ELF-1 (cell line): Measurements from ENCODE around the gene HOXC5.

ENCODE experiments used
- DNase-seq: peaks from one replicate; pipeline ENCODE4 v3.0.0-alpha.2; 2016; ENCODE audit warnings: low read depth, low spot score

HOXC5 gene

DNA sequence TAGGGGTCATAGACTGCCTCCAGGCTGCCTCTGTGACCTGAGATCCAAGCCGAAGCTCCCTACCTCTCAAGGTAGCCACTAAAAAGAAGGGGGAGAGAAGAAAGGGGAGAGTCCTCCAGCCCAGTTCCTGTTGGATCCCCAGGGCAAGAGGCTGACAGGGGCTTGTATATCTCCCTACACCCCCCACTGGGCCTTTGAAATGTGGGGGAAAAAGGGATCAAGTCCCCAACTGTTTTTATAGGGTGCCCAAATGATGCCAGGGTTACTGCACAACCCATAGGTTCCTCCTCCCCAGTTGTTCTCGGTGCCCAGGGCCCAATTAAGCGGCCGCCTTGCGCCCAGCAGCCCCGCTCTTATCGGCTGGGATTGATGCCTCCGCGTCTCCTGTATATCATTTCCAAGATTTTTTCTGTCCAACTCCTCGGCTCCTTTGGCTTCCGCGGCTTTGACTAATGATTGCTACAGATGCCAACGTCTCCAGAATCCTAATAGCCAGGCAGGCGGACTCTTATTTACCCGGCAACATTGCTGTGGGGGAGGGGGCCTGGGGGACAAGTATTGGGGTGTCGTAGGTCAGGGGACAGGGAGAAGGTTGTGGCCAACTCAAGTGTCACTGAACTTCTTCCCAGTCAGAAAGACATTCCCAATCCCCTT is 13.1 kb downstream of the HOXC5 start:
- no peak for DNase-seq

DNA sequence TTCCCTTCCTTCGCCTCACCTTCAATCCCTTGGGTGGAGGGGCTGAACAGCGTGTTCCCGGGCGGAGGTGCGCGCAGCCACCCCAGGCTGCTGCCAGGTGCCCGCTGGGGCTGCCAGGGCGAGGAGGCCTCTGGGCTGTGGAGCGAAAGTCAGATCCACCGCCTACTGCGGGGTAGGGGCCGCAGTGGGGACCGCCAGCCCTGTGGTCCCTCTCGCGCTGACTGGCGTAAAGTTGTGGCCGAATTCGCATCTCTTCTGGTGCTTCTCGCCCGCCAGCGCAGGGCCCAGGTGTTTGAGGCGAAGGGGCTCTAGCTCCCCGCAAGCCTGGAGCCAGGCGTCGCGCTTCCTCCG is 13.9 kb downstream of the HOXC5 start:
- DNase-seq: no peak

DNA sequence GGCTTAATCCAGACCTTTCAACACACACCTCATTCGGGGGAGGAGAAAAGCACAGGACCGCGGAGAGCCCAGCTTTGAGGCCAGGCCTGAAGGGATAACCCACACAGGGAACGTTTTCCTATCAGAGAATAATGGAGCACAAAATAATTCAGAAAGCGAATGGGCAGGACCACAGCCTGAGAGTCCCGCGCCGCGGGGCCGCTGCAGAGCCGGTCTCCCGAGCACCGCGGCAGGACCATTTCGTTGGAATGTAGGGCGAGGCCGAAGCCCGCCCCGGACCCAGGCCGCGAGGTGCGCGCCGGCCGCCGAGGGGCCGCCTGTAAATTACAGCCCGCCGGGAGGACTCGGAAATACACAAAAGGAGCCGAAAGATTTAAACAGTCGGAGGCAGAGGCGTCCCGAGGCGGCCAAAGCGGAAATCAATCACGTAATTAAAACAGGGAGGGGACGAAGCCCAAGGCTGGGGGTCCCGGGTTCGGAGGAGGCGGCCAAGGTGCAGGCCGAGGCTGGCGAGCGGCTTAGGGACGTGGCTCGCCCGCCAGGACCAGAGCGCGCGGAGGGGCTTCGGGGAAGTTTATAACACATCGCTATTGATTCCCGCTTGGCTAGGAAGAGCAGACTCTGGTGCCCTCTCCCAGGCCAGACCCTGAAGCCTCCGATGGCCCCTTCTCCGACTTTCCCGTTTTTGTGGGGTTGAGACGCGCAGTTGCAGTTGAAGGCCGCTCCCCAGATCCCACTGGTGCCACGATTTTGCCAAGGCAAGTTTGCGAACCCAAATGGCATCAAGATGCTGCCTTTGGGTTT is 14.5 kb downstream of the HOXC5 start:
- DNase-seq: peak; percentile 82

DNA sequence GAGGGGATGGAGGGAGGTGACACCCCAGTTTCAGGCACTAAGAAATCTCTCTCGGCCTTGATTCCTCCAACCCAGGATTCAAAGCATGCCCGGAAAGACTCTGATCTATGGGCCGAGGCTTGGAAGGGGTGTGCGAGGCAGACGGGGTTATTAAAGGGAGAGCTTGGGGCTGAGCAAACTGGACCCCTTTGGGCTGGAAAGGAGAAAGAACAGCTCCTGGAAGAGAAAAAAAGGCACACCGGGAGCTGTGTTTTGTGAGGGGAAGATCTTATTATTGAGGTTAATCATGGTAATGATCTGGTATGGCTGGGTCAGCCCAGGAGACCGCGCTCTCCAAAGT is 15.1 kb downstream of the HOXC5 start:
- DNase-seq: peak; percentile 43

DNA sequence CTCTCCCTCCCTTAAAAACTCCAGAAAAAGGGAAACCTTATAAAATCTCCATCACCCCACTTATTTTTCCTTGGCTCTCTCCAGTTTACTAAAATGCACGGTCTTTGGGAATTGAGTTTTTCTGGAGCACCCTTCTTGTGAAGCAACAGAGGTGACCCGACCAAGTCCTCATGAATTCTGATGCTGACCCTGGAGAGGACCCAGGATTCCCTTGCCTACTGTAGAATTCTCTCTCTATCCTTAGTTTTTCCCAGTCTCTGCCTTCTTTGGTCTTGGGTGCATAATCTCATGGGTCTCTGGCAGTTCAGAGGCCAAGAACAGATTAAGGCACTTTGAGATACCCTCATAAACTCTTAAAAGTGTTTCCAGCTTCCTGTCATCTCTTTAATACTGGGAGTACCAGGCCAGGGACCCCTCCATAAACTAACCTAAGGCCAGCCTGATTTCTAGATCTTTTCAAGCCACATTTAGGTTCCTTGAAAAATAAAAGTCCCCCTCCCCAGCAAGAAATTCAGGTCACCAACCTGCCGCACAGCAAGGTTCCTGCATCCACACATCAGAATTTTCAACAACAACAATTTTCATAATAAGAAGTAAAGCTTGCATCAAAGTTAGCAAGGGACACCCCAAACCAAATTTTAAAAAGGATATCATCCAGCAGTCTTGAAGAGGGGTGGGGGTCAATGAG is 15.7 kb downstream of the HOXC5 start:
- DNase-seq: no peak

DNA sequence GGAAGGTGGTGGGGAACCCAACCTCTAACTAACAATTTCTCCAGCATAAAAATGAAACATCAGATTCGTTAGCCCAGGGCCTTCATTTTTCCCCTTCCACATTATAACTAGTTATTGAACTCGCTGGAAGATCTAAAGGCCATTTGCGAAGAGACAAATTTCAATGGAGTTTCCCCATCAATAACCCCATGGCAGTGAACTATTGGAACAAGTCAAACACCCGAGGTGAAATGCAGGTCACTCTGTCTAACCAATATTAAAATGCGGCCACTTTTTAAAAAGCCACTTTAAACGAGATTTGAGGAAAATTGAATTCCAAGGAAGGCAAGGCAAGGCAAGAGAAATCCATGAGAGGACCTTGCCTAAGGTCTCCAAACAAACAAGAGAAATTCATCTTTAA is 16.3 kb downstream of the HOXC5 start:
- DNase-seq: no peak

DNA sequence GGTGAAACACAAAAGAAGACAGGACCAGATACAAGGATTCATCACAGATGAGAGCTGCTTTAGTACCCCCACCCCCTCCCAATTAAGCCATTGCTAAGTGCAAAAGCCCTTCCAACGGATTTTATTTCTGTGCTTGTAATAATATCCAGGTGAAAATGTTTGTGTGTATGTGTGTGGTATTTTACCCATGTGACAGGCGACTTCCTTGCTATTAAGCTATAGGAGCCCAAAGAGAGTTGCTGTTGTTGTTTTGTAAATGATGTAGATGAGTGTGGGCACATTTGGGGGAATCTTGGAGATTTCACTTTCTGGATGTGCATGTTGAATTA is 17.6 kb downstream of the HOXC5 start:
- no peak for DNase-seq

DNA sequence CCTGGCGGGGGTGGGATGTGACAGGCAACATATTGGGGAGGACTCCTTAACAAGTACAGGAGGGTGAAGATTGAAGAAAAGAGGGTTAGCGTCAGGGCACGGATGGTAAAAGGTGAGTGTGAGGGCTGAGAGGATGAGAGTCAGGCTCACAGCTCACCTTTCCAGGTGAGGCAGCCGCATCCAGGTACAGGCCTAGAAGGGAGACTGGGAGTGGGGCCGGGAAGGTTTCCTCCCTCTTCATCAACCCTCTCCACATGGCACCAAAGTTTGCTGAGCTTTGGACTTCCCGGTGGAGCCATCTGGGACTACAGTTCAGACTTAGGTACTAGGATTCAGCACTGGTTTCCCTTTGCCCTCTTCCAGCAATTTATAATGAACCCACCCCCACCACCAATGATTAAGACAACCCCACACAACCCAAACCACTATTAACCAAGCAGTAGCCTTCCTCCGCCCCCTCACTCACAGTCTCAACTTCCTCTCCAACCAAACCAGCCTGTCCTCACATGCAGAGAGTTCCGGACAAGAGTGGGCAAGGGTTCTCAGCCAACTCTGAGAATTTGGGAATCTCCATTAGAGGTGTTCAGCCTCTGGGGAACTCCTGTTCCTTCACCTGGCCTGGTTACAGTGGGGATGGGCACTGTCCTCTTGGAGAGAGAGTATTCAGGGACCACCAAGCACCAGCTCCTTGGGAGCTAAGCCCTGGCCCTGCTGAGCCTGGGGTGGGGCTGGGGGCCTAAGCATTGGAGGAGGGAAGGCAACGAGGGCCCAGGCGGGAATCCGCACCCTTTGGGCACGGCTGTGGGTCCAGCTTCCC is 18.4 kb downstream of the HOXC5 start:
- DNase-seq: no peak

DNA sequence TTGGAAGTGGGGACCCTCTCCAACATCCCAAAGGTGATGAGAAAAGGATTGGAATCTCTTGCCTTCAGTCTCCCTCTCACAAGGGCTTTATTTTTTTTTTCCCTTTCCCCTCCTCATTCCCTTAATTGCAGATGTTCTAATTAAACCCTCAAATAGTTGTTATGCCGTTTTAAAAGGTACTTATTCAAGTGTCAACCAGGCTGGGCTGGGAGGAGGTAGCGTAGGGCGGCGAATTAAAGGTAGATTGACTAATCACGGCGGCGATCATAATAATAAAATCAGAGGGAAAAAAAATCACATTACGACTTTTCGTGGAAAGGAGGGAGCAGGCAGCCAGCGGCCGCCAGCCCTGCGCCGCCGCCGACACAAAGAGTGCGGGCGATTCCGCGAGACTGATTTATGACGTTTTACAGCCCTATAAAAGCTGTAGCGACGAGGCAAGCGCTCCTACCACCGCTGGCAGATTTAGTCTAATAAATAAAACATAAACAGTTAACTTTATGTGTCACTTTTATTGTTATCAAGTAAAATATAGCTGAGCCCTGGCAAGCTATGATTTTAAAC is 19.1 kb downstream of the HOXC5 start:
- peak; percentile 60 for DNase-seq

DNA sequence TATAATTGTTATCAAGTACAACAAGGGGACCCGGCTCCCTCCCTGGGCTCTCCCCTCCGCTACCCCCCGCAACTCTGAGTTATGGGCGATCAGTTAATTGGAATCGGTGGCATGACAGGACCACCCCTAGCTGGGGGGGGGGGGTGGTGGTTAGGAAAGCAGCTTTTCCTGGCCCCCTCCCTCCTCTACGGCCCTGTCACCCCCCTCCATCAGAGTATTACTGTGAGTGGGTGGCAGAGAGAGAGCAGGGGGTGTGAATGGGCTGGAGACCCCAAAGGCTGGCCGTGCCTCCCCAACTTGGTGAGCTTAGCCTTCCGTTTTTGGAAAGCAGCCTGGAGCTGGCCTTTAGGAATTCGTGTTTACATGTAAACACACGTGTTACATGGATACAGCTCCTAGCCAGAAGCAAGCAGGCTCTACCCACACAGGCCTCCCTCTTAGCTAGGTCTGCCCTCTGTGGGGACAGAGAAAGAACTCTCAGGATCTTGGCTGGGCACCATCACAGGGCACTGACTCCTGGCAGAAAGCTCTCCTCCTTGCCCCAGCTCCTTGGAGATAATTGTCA is 19.7 kb downstream of the HOXC5 start:
- DNase-seq: peak; percentile 70

DNA sequence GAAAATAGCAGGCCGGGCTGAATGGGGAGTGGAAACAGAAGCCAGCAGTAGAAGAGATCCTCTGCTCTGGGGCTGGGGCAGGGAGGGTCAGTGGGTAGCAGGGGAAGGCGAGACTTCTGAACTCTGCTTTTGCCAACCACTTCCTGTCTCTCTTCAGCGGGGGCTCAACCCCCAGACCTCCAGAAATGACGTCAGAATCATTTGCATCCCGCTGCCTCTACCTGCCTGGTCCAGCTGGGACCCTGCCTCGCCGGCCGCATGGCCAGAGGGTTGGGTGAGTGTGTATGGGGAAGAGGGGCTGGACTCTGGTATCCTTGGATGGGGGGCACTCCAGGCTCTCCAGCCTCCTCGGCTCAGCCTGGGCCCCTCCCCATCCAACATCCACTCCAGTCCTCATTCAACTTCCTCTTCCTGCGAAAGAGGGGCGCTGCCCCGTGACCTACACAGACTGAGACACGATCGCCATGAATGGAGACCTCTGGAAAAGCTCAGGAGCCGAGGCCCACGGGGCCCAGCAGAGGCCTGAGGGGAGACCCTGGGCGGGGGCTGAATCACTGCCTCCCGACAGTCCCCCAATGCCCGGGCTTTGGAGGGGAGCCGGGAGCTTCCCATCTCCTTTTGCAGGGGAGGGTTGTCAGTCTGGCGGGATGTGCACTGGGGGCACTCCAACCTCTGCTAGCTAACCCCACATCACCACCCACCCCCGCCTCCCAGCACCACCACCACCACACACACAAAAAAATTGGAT is 20.3 kb downstream of the HOXC5 start:
- peak; percentile 60 for DNase-seq

DNA sequence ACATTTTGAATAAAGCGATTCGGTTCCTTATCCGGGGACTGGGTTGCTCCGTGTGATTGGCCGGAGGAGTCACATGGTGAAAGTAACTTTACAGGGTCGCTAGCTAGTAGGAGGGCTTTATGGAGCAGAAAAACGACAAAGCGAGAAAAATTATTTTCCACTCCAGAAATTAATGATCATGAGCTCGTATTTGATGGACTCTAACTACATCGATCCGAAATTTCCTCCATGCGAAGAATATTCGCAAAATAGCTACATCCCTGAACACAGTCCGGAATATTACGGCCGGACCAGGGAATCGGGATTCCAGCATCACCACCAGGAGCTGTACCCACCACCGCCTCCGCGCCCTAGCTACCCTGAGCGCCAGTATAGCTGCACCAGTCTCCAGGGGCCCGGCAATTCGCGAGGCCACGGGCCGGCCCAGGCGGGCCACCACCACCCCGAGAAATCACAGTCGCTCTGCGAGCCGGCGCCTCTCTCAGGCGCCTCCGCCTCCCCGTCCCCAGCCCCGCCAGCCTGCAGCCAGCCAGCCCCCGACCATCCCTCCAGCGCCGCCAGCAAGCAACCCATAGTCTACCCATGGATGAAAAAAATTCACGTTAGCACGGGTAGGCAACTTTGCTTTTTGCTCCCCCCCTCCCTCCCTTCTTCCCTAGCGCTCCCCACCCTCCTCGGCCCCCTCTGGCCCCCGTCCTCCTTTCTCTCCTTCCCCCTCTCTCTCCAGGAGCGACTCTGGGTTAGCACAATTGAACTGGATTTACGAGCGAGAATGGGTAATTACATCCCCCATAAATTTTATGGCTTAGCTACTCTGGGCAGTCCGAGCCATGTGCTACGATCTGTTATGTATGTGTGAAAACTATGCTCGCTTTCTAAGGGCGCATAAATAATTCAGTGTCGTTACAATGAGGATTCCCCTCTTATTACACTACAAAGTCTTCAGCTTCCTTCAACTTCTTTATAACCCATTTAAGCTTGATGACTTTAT is 21.2 kb downstream of the HOXC5 start, which contains the start of gene HOXC4:
Gene HOXC4 (plus strand): TSS at position 85 of the 991 bp plus-strand sequence. CDS start 88 bp downstream, at position 173.
- peak; percentile 31 for DNase-seq

DNA sequence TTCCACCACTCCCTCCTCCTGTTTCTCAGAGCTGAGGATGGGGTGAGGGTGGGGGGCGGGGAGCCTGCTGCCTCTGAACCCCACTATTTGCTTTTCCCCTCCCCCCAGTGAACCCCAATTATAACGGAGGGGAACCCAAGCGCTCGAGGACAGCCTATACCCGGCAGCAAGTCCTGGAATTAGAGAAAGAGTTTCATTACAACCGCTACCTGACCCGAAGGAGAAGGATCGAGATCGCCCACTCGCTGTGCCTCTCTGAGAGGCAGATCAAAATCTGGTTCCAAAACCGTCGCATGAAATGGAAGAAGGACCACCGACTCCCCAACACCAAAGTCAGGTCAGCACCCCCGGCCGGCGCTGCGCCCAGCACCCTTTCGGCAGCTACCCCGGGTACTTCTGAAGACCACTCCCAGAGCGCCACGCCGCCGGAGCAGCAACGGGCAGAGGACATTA is 21.9 kb downstream of the HOXC5 start:
- no peak for DNase-seq

DNA sequence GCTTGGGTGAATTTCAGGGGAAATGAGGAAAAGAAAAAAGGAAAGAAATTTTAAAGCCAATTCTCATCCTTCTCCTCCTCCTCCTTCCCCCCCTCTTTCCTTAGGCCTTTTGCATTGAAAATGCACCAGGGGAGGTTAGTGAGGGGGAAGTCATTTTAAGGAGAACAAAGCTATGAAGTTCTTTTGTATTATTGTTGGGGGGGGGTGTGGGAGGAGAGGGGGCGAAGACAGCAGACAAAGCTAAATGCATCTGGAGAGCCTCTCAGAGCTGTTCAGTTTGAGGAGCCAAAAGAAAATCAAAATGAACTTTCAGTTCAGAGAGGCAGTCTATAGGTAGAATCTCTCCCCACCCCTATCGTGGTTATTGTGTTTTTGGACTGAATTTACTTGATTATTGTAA is 22.7 kb downstream of the HOXC5 start:
- no peak for DNase-seq

DNA sequence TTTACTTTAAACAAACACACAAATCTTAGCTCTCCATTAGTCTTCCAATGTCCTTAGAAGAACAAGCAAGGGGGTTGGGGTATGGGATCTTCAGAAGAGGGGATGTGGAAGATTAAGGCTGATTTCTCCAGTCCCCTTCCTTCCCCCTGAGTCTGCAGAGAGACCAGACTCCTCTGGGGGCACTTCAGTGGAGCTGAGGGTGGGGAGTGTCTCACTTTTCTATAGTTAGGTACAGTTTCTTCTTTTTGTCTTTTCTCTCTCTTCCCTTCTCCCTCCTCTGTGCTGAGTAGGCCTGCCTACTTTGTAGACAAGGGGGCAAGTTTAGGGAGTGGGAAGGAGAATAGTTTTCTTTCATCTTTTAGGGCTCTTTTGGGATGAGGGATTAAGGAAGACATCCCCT is 23.3 kb downstream of the HOXC5 start:
- no peak for DNase-seq

DNA sequence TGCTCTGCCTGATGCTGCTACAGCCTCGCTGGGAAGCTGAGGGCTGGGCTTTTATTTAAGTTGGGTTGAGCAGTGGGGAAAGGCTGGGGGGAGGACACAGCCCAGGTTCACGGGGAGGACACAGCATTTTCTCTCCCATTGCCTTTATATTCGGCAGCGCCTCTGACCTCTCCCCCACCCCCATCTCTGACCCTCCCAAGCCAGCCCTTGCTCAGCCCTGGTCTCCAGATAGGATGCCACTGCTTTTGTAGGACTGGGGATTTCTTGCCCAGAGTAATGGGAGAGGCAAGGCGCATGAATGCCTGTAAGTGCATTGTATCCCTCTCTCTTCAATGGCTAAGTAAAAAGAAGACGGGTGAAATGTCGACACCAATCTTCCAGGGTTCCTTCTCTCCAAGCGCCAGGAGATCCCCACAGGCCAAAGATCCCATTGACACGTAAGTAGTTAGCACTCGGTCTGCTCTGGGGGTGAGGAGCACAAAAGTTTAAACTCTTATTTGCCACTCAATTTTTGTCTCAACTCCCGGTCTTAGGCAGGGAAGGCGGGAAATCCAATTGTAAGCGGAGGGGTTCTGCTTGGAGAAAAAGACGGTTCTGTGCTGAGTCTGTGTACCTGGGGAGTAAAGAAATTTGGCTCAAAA is 25.4 kb downstream of the HOXC5 start:
- no peak for DNase-seq

DNA sequence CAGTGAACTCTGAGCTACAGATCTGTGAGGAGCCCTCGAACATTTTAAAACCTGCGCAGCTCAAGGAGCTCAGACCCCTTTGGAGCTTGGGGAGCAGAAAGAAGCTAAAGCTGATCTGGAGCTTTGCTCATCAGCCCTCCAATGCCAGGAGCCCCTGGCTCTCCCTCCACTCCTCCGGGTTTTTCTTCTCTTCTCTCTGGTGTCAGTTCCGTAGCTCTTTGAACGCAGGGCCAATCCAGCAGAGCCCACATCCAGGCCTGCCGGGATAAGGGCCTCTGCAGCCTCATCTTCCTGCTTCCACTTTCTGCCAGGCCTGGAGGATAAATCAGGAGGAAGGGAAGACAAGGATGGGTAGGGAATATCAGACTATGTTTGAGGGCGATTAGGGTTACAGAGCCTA is 26.8 kb downstream of the HOXC5 start:
- no peak for DNase-seq

DNA sequence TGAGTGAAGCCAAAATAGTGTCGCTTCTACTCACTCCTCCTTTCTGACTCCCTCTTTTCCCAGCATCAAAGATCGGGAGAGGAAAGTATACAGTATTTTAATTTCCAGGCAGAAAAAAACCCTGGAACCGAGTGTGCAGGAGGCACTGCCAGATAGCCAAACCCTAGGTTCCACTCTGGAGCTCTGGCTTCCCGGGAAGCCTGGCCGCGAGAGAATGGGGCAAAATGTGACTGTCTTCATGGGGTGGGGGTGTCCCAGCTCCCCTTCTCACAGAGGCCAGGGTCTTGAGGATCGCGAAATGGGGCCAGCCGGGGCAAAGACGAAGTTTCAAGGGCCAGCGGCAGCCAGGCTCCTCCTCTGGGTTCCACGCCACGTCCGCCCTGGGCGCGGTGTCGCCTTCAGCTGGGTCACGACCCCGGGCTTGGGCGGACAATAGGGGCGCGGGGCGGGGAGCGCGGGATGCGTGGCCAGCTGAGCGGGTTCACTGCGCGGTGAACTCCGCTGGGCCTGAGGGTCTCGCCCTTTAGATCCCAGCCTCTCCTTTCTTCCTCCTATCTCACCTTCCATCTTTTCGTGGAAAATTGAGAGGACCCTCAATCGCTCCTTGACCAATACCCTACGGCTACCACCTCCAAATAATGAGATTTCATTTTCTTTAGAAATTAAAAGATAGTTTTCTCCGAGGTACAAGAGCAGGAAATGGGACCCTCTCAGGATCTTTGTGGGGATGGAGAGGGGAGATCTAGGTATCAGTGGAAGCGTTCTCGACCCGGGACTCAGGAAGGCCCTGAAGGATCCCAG is 27.5 kb downstream of the HOXC5 start:
- no peak for DNase-seq
